NCI-H748 (cell line): ENCODE data around the gene KLF17.

Experiments
- DNase-seq: peaks from one replicate; lab custom pipeline; 2025; ENCODE audit not compliant: unreplicated experiment; lab: John Stamatoyannopoulos, UW

The KLF17 gene, protein sequence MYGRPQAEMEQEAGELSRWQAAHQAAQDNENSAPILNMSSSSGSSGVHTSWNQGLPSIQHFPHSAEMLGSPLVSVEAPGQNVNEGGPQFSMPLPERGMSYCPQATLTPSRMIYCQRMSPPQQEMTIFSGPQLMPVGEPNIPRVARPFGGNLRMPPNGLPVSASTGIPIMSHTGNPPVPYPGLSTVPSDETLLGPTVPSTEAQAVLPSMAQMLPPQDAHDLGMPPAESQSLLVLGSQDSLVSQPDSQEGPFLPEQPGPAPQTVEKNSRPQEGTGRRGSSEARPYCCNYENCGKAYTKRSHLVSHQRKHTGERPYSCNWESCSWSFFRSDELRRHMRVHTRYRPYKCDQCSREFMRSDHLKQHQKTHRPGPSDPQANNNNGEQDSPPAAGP

DNA sequence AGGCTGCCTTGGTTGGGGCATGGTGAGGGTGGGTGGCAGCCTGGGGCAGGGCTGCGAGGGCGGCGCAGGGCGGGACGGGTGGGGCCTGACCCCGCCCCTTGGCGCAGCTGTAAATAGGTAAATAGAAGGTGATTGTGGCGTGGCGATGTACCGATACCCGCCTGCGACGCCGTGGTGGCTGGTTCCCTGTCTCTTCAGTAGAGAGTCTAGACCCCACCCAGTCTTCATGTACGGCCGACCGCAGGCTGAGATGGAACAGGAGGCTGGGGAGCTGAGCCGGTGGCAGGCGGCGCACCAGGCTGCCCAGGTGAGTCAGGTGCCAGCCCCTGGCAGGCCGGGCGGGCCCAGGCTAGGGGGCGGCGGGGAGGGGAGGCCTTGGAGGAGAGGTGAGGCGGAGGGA lies at the start of gene KLF17:
KLF17 (plus strand) TSS at position 140 of the 400 bp plus-strand sequence; CDS start at position 227, 87 bp downstream.
- DNase-seq: no peak

DNA sequence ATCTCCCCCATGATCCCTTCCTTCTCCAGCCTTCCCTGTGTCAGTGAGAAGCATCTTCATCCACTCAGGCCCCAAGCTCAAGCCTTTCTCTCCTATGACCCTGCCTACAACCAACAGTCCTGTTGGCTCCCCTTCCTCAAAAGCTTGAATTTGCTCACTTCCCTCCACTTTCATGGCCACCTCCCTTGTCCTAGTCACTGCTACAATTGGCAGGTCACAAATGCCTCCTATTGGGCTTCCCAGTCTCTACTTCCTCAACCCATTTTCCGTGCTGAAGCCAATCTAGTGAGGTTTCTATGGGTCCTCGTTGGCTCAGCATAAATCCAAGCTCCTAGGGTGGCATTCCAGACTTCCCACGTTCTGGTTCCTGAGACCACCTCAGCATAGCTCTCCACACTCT lies 47.2 kb upstream of the KLF17 start:
- DNase-seq: no peak

GRCh38 chr1:44072204-44072603 lies 46.4 kb upstream of the KLF17 start:
- no peak for DNase-seq

DNA sequence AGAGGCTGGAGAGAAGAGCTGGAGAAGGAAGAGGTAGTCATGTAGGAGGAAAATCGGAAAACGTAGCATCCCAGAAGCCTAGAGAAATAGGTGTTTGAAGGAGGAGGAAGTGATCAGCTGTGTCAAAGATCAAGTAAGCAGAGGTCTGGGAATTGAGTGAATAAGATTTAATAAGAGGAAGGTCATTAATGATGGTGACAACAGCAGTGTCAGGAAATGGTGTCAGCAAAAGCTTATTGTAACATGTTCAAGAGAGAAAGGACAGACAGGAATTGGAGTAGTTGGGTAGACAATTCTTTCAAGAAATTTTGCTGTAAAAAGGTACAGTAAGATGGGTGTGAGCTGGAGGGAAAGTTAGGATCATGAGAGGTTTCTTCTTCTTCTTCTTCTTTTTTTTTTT lies 45.8 kb upstream of the KLF17 start:
- no peak for DNase-seq

- no peak for DNase-seq
Measured at GRCh38 chr1:44073528-44073927, 45.1 kb upstream of the KLF17 start.

DNA sequence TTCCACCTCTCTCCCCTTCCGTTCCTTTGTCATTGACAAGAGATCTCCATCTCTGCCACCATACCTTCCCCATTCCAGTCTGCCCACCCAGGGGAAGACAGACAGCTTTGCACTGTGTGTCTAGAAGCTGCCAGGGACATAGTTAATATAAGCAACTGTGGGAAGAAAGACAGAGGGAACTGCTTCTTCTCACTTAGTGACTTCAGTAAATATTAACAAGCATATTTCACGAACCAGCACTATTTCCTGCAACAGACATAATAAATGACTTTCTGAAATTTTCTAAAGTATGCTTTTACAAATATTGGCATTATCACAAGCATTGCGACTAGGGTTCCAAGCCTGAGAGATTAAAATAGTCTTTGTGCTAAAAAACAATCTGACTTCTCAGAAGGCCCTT lies 44.2 kb upstream of the KLF17 start:
- DNase-seq: no peak

GRCh38 chr1:44076066-44076465 lies 42.6 kb upstream of the KLF17 start:
- DNase-seq: no peak

DNA sequence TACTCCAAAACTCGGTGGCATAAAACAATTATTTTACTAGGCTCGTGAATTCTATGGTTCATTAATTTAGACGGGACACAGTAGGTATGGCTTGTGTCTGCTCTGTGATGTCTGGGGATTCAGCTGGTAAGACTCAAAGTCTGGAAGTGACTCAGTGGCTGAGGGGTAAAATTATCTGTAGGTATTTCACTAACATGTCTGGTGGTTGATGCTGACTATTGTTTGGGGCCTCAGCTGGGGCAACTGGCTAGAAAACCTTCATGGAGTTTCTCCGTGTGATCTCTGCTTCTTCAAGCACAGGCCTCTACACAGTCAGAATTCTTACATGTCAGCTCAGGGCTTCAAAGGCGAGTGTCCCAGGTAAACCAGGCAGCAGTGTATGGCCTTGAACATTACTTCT lies 41.2 kb upstream of the KLF17 start:
- no peak for DNase-seq

DNA sequence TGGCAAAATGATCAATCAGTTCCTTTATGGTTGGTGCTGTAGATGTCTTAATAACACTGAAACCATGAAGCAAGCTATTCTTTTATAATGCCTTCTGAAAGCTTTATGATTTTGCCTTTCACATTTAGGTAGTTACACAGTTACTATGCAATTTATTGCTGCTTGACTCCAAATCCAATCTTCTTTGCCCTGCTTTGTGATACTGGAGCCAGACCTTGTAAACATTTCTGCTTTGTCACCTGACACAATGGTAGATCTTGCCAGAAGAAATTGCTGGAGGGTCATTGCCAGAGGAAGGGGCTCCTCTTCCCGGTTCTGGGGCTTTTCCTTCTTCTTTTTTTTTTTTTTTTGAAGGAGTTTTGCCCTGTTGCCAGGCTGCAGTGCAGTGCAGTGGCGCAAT lies 40.5 kb upstream of the KLF17 start:
- DNase-seq: no peak

- no peak for DNase-seq
Measured at GRCh38 chr1:44079566-44079965, 39.1 kb upstream of the KLF17 start.

GRCh38 chr1:44084998-44085675 lies 33.5 kb upstream of the KLF17 start:
- no peak for DNase-seq

- DNase-seq: peak; percentile 98
Measured at GRCh38 chr1:44086692-44087474, 31.7 kb upstream of the KLF17 start.

GRCh38 chr1:44089371-44090048 lies 29.1 kb upstream of the KLF17 start:
- peak; percentile 87 for DNase-seq

DNA sequence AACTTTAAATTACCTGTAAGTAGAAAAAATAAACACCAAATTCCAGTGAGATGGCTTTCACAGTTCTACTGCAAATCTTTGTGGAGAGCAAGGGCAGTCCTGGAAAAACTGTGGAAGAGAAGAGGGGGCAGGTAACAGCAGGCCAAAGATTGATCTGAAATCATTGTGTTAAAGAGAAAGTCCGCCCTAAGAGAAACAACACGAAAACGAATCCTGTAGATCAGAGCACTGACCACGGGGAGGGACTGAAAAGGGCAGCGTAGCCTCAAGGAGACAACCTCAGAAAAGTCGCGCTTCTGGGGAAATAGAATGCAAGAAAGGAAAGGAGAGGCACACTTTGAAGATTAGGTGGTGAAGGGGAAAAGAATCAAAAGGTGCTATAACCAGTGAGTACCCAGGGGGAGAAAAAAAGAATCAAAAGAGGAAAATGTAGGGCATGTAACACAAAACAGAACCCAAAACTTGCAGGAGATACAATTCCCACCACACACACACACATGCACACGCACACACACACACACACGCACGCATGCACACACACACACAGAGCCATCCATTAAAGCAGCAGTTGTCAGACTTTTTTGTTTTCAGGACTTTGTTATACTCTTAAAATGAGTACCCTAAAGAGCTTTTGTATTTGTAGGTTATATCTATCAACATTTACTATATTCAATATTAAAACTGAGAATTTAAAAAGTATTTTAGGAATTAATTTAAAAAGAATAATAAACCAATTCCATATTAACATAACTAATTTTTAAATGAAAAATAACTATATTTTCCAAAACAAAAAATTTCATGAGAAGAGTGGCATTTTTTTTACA lies 28.0 kb upstream of the KLF17 start:
- no peak for DNase-seq

GRCh38 chr1:44094047-44094446 lies 24.6 kb upstream of the KLF17 start:
- DNase-seq: no peak

- DNase-seq: no peak
Measured at GRCh38 chr1:44100183-44100868, 18.3 kb upstream of the KLF17 start.

DNA sequence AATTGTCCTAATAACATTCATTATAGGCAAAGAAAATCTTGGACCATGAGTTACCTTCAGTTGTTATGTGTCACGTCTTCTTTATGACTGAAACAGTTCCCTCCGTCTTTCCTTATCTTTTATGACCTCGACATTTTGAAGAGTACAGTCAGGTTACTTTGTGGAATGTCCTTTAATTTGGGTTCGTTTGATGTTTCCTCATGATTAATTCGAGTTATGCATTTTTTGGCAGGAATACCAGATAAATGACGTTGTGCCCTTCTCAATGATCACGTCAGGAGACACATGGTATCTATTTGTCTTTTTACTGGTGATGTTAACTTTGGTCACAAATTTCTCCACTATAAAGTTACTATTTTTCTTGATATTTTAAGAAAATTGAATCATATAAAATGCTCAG lies 17.3 kb upstream of the KLF17 start:
- no peak for DNase-seq

GRCh38 chr1:44103270-44104131 lies 15.1 kb upstream of the KLF17 start:
- peak; percentile 65 for DNase-seq

- DNase-seq: no peak
Measured at GRCh38 chr1:44105810-44106209, 12.8 kb upstream of the KLF17 start.
